BE2C (cell line): ENCODE measurements around the gene BSDC1.

Experiments used
- DNase-seq: peaks from one replicate; pipeline ENCODE4 v3.0.0-alpha.2; 2020
- H3K27me3 ChIP-seq: fragments of 250-450 bp; sonication (Bioruptor Pico); 2 replicates; pipeline ENCODE4 v1.5.1; 2020; ENCODE audit warnings: mild to moderate bottlenecking
- H3K36me3 ChIP-seq: fragments of 250-450 bp; sonication (Bioruptor Pico); 2 replicates; pipeline ENCODE4 v1.5.1; 2020; ENCODE audit warnings: mild to moderate bottlenecking
- H3K4me1 ChIP-seq: fragments of 250-450 bp; sonication (Bioruptor Pico); 2 replicates; pipeline ENCODE4 v1.5.1; 2020
- H3K4me3 ChIP-seq: 2 replicates; pipeline ENCODE4 v1.5.1; 2011; ENCODE audit warnings: low read depth, low read length
- H3K9me3 ChIP-seq: fragments of 250-450 bp; sonication (Bioruptor Pico); 2 replicates; pipeline ENCODE4 v1.5.1; 2020
- CTCF ChIP-seq: IDR thresholded peaks from 2 replicates; pipeline ENCODE4 v1.5.1; 2012; ENCODE audit warnings: mild to moderate bottlenecking, low read depth, low read length

The BSDC1 gene

GRCh38 chr1:32351399-32352238 is 42.6 kb downstream of the BSDC1 start:
- Histone ChIP-seq H3K4me1 (no peaks in the 10 kb centered on the region), H3K27me3 (no peaks in the 10 kb centered on the region)
- DNase-seq = peak; percentile 93

GRCh38 chr1:32350785-32351398 is 43.3 kb downstream of the BSDC1 start:
- TF ChIP-seq CTCF = peak; percentile 43
- peak; percentile 80 for DNase-seq

More at GRCh38 chr1:32351399-32352238, 42.6 kb downstream of the BSDC1 start:
- peaks cover 6% of the 10 kb centered on the region for H3K9me3 ChIP-seq
- TF ChIP-seq CTCF = no peak
- H3K36me3 ChIP-seq = no peaks in the 10 kb centered on the region
- H3K4me3 ChIP-seq = peak overlapping the region; percentile 57

DNA sequence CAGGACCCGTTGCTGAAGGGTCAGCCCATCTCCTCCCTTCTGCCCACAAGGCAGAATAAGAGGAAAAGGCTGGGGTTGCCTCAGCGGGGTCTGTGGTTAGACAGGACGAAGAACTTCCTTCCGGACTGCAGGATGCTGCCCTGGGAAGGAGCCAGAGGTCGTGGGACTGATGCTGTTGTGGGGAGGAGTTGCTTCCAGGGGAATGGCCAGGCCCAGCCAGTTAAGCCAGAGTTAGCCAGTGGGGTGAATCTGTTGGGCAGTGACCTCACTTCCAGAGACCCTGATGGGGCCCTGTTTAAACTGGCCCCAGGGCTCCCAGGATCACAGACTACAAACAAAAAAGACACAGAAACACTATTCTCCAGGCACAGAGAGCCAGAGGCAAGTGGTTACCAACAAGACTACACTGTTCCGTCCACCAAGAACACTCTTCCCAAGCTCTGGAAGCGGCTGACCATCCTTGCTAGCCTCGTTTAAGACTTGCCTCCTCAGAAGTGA is 45.0 kb downstream of the BSDC1 start:
- Histone ChIP-seq H3K27me3 (no peaks in the 10 kb centered on the region), H3K9me3 (peaks cover 6% of the 10 kb centered on the region), H3K4me1 (no peaks in the 10 kb centered on the region), H3K4me3 (no peak overlapping the region), H3K36me3 (no peaks in the 10 kb centered on the region)
- TF ChIP-seq CTCF = no peak
- DNase-seq = no peak

More at GRCh38 chr1:32350785-32351398, 43.3 kb downstream of the BSDC1 start:
- H3K9me3 ChIP-seq = peaks cover 6% of the 10 kb centered on the region
- peak overlapping the region; percentile 57 for H3K4me3 ChIP-seq
- H3K36me3 ChIP-seq = no peaks in the 10 kb centered on the region
- no peaks in the 10 kb centered on the region for H3K27me3 ChIP-seq
- H3K4me1 ChIP-seq = no peaks in the 10 kb centered on the region

- Histone ChIP-seq H3K36me3 (no peaks in the 10 kb centered on the region), H3K4me3 (no peak overlapping the region), H3K27me3 (no peaks in the 10 kb centered on the region), H3K9me3 (peaks cover 6% of the 10 kb centered on the region), H3K4me1 (no peaks in the 10 kb centered on the region)
- DNase-seq = no peak
- TF ChIP-seq CTCF = no peak
These were observed 47.6 kb downstream of the BSDC1 start for GRCh38 chr1:32346532-32347157.

GRCh38 chr1:32345289-32345827 is 48.9 kb downstream of the BSDC1 start:
- TF ChIP-seq CTCF = no peak
- H3K36me3 ChIP-seq = no peaks in the 10 kb centered on the region
- DNase-seq = no peak
- no peak overlapping the region for H3K4me3 ChIP-seq
- no peaks in the 10 kb centered on the region for H3K27me3 ChIP-seq
- peaks cover under 1% of the 10 kb centered on the region for H3K9me3 ChIP-seq
- H3K4me1 ChIP-seq = no peaks in the 10 kb centered on the region
